SK-N-SH (cell line): ENCODE results near the gene RAVER1. TPM values are rescaled to one million over a fixed set of nuclear protein-coding genes. Genes with fewer than 3 reads are reported as not detected.

ENCODE experiments used
- CTCF ChIA-PET: fragments of 300-600, 350-600 bp; formaldehyde crosslinking; extraction: SDS; loops from one replicate; lab custom pipeline; 2021; lab: Yijun Ruan, JAX
- POLR2A ChIA-PET: fragments of 350-600 bp; sonication (Branson Sonifier 250); formaldehyde crosslinking; extraction: SDS; loops from one replicate; lab custom pipeline; 2020; ENCODE audit warnings: antibody characterized with exemption, inconsistent platforms; lab: Yijun Ruan, JAX
- DNase-seq: peaks from one replicate; pipeline ENCODE4 v3.0.0; 2012
- H2AFZ ChIP-seq: fragments of 200-600 bp; sonication (generic); 2 replicates; pipeline ENCODE4 v1.8.1; 2016; ENCODE audit warnings: antibody characterized with exemption, mild to moderate bottlenecking, low read depth
- H3F3A ChIP-seq: fragments of 200-600 bp; sonication (generic); replicated peaks from 2 replicates; pipeline ENCODE3; 2016; ENCODE audit warnings: antibody characterized with exemption, mild to moderate bottlenecking; ENCODE audit not compliant: insufficient read depth
- H3K27ac ChIP-seq, 2 experiments: fragments of 200-500 bp in 1 of 2; fragments of 200-600 bp in 1 of 2; sonication (Bioruptor generic) in 1 of 2; sonication (generic), shearing (Covaris generic) in 1 of 2; 2 replicates each; pipeline versions ENCODE4 v1.5.1 to v1.6.1; 2014 to 2016; ENCODE audit warnings: low read depth in 2 of 2, inconsistent platforms in 1 of 2, low read length in 1 of 2, mild to moderate bottlenecking in 1 of 2, mixed read lengths in 1 of 2
- H3K27me3 ChIP-seq: fragments of 200-600 bp; sonication (generic), shearing (Covaris generic); 2 replicates; pipeline ENCODE4 v1.6.1; 2016; ENCODE audit warnings: mixed run types; ENCODE audit not compliant: insufficient read depth
- H3K36me3 ChIP-seq, 2 experiments: fragments of 200-500 bp in 1 of 2; fragments of 200-600 bp in 1 of 2; sonication (Bioruptor generic) in 1 of 2; sonication (generic) in 1 of 2; replicated peaks in 1 of 2; 2 replicates each; pipeline versions ENCODE3 to v1.5.1; 2014 to 2016; ENCODE audit warnings: low read length in 1 of 2, mild to moderate bottlenecking in 1 of 2; ENCODE audit not compliant: insufficient read depth in 2 of 2, control insufficient read depth in 1 of 2
- H3K4me1 ChIP-seq, 2 experiments: fragments of 200-500 bp in 1 of 2; fragments of 200-600 bp in 1 of 2; sonication (Bioruptor generic) in 1 of 2; sonication (generic), shearing (Covaris generic) in 1 of 2; 2 replicates each; pipeline versions ENCODE4 v1.5.1 to v1.6.1; 2014 to 2016; ENCODE audit warnings: low read depth in 1 of 2, low read length in 1 of 2, mixed run types in 1 of 2; ENCODE audit not compliant: insufficient read depth in 2 of 2, control insufficient read depth in 1 of 2
- H3K4me2 ChIP-seq: fragments of 200-600 bp; sonication (generic), shearing (Covaris generic); 2 replicates; pipeline ENCODE4 v1.6.1; 2017; ENCODE audit warnings: mixed run types
- H3K4me3 ChIP-seq, 2 experiments: fragments of 200-500 bp in 1 of 2; fragments of 200-600 bp in 1 of 2; sonication (Bioruptor generic) in 1 of 2; sonication (generic), shearing (Covaris generic) in 1 of 2; 2 replicates each; pipeline versions ENCODE4 v1.5.1 to v1.8.1; 2014 to 2016; ENCODE audit warnings: low read depth in 2 of 2, inconsistent platforms in 1 of 2, low read length in 1 of 2, mild to moderate bottlenecking in 1 of 2, mixed read lengths in 1 of 2, moderate library complexity in 1 of 2
- H3K79me2 ChIP-seq: fragments of 200-600 bp; sonication (generic); 2 replicates; pipeline ENCODE4 v1.8.1; 2017; ENCODE audit warnings: mild to moderate bottlenecking; ENCODE audit not compliant: insufficient read depth
- H3K9ac ChIP-seq: fragments of 200-600 bp; sonication (generic); 2 replicates; pipeline ENCODE4 v1.6.1; 2017; ENCODE audit warnings: mixed run types
- H3K9me2 ChIP-seq: fragments of 200-600 bp; sonication (generic); 2 replicates; pipeline ENCODE4 v1.6.1; 2017; ENCODE audit warnings: mixed run types
- H3K9me3 ChIP-seq: fragments of 200-600 bp; sonication (generic); 2 replicates; pipeline ENCODE4 v1.6.1; 2017; ENCODE audit warnings: mixed run types, mild to moderate bottlenecking, moderate library complexity
- H4K20me1 ChIP-seq: fragments of 200-600 bp; sonication (generic); 2 replicates; pipeline ENCODE4 v1.6.1; 2017; ENCODE audit warnings: mild to moderate bottlenecking, mixed run types; ENCODE audit not compliant: insufficient read depth
- CHD2 ChIP-seq: fragments of 150-350 bp; IDR thresholded peaks from 2 replicates; pipeline ENCODE4 v1.6.1; 2018; ENCODE audit warnings: low read length; ENCODE audit not compliant: partially characterized antibody
- CTCF ChIP-seq: fragments of 200-600 bp; sonication (generic); IDR thresholded peaks from 2 replicates; pipeline ENCODE4 v1.6.1; 2017; ENCODE audit warnings: antibody characterized with exemption, mild to moderate bottlenecking, moderate library complexity
- ELF1 ChIP-seq: IDR thresholded peaks from 2 replicates; pipeline ENCODE4 v1.4.0; 2012
- FOSL2 ChIP-seq: IDR thresholded peaks from 2 replicates; pipeline ENCODE4 v1.4.0; 2012; ENCODE audit warnings: low read depth, mild to moderate bottlenecking, moderate library complexity, borderline replicate concordance
- FOXJ3 ChIP-seq: sonication (generic); formaldehyde crosslinking; IDR thresholded peaks from 2 replicates; pipeline ENCODE4 v1.5.1; 2020; ENCODE audit warnings: mild to moderate bottlenecking, missing genetic modification reagents
- FOXM1 ChIP-seq: IDR thresholded peaks from 2 replicates; pipeline ENCODE4 v1.4.0; 2012; ENCODE audit warnings: low read depth, mild to moderate bottlenecking
- GABPA ChIP-seq: IDR thresholded peaks from 2 replicates; pipeline ENCODE4 v1.4.0; 2012; ENCODE audit warnings: low read depth, mild to moderate bottlenecking
- GATA2 ChIP-seq: sonication (generic); formaldehyde crosslinking; IDR thresholded peaks from 2 replicates; pipeline ENCODE4 v1.5.0; 2020; ENCODE audit warnings: mild to moderate bottlenecking, missing genetic modification reagents
- MAX ChIP-seq: IDR thresholded peaks from 2 replicates; pipeline ENCODE4 v1.4.0; 2012; ENCODE audit warnings: low read depth
- MXI1 ChIP-seq: IDR thresholded peaks from 2 replicates; pipeline ENCODE4 v1.6.1; 2012; ENCODE audit warnings: mild to moderate bottlenecking, low read depth, low read length, improper control_type of control experiment
- NFIC ChIP-seq: IDR thresholded peaks from 2 replicates; pipeline ENCODE4 v1.4.0; 2012; ENCODE audit warnings: borderline replicate concordance
- NRF1 ChIP-seq: IDR thresholded peaks from 2 replicates; pipeline ENCODE4 v1.6.1; 2012; ENCODE audit warnings: low read depth, mild to moderate bottlenecking, low read length
- POLR2AphosphoS5 ChIP-seq: IDR thresholded peaks from 2 replicates; pipeline ENCODE4 v1.6.1; 2012; ENCODE audit warnings: low read depth, low read length
- RCOR1 ChIP-seq: fragments of 150-350 bp; IDR thresholded peaks from 2 replicates; pipeline ENCODE4 v1.6.1; 2017; ENCODE audit warnings: antibody characterized with exemption, low read length
- RFX5 ChIP-seq: IDR thresholded peaks from 2 replicates; pipeline ENCODE4 v1.6.1; 2012; ENCODE audit warnings: mild to moderate bottlenecking, improper control_type of control experiment, low read length
- RXRA ChIP-seq: IDR thresholded peaks from 2 replicates; pipeline ENCODE4 v1.4.0; 2012; ENCODE audit warnings: low read depth, mild to moderate bottlenecking, borderline replicate concordance
- TAF1 ChIP-seq: IDR thresholded peaks from 2 replicates; pipeline ENCODE4 v1.6.1; 2012; ENCODE audit warnings: low read depth, mild to moderate bottlenecking, low read length, moderate library complexity, borderline replicate concordance
- WGBS: methylation state at CpG from one replicate; pipeline ENCODE4 v1.1.6; 2017; ENCODE audit warnings: low lambda C conversion rate; 5-methylcytosine and 5-hydroxymethylcytosine counted together
- polyA plus RNA-seq, 3 experiments: library from polyadenylated mRNA; depleted of rRNA; stranded (reverse); fragments of >200 nt; gene quantifications; 2 replicates each; pipeline ENCODE4 v1.2.3, GENCODE V29; 2012
- TF ChIP-seq, protein P1 (sequence below): fragments of 150-350 bp; IDR thresholded peaks from 2 replicates; pipeline ENCODE4 v1.6.1; 2016; ENCODE audit warnings: mild to moderate bottlenecking, low read depth, low read length
- TF ChIP-seq, protein P2 (sequence below): IDR thresholded peaks from 2 replicates; pipeline ENCODE4 v1.4.0; 2012; ENCODE audit warnings: low read depth, borderline replicate concordance
- TF ChIP-seq, protein P3 (sequence below): fragments of 150-350 bp; IDR thresholded peaks from 2 replicates; pipeline ENCODE4 v1.6.1; 2017; ENCODE audit warnings: antibody characterized with exemption, low read length, low read depth, borderline replicate concordance
- TF ChIP-seq, protein P4 (sequence below): IDR thresholded peaks from 2 replicates; pipeline ENCODE4 v1.6.1; 2012; ENCODE audit warnings: mild to moderate bottlenecking, low read depth, low read length, moderate library complexity

Gene RAVER1
- polyA plus RNA-seq, 1 of the 3 experiments (the other 2 are of a cell fraction), result 8.2 TPM

DNA sequence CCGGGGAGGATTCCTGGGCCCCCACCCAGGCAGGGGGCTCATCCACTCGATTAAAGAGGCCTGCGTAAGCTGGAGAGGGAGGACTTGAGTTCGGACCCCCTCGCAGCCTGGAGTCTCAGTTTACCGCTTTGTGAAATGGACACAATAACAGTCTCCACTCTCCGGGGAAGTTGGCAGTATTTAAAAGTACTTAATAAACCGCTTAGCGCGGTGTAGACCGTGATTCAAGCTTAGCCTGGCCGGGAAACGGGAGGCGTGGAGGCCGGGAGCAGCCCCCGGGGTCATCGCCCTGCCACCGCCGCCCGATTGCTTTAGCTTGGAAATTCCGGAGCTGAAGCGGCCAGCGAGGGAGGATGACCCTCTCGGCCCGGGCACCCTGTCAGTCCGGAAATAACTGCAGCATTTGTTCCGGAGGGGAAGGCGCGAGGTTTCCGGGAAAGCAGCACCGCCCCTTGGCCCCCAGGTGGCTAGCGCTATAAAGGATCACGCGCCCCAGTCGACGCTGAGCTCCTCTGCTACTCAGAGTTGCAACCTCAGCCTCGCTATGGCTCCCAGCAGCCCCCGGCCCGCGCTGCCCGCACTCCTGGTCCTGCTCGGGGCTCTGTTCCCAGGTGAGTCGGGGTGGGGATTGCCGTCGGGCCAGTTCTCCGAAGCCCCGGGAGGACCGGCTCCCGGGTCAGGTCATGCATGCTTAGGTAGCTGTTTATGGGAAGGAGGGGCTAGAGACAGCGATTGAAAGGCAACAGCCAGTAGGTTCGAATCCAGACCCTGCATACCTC lies 62.5 kb downstream of the RAVER1 start, which contains the start of gene ICAM1 (continued):
- no peak for TF ChIP-seq CTCF
- TF ChIP-seq MXI1, result no peak
- TF ChIP-seq, protein P1, sequence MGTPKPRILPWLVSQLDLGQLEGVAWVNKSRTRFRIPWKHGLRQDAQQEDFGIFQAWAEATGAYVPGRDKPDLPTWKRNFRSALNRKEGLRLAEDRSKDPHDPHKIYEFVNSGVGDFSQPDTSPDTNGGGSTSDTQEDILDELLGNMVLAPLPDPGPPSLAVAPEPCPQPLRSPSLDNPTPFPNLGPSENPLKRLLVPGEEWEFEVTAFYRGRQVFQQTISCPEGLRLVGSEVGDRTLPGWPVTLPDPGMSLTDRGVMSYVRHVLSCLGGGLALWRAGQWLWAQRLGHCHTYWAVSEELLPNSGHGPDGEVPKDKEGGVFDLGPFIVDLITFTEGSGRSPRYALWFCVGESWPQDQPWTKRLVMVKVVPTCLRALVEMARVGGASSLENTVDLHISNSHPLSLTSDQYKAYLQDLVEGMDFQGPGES, result no peak
- no peak for TF ChIP-seq FOSL2
- peak; percentile 60 for TF ChIP-seq GABPA
- TF ChIP-seq NFIC, result no peak
- peak; percentile 85; the same call in 1 of the 2 replicates for TF ChIP-seq MAX
- TF ChIP-seq NRF1, result no peak
- no peak for TF ChIP-seq ELF1
- TF ChIP-seq, protein P2, sequence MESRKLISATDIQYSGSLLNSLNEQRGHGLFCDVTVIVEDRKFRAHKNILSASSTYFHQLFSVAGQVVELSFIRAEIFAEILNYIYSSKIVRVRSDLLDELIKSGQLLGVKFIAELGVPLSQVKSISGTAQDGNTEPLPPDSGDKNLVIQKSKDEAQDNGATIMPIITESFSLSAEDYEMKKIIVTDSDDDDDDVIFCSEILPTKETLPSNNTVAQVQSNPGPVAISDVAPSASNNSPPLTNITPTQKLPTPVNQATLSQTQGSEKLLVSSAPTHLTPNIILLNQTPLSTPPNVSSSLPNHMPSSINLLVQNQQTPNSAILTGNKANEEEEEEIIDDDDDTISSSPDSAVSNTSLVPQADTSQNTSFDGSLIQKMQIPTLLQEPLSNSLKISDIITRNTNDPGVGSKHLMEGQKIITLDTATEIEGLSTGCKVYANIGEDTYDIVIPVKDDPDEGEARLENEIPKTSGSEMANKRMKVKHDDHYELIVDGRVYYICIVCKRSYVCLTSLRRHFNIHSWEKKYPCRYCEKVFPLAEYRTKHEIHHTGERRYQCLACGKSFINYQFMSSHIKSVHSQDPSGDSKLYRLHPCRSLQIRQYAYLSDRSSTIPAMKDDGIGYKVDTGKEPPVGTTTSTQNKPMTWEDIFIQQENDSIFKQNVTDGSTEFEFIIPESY, result no peak
- peak; percentile 19; the same call in 1 of the 2 replicates for TF ChIP-seq RXRA
- TF ChIP-seq TAF1, result no peak
- TF ChIP-seq FOXM1, result no peak

- ChIA-PET CTCF (interaction anchor here (0.7 to 17.2 kb wide), 23 partner anchors 10 to 243 kb away, joined by 3 to 596 read pairs (median 8); partner anchors contain the start of genes CDC37, FDX2, ICAM4 and ICAM5), POLR2A (interaction anchor here (1.3 to 1.4 kb wide), 3 partner anchors 12 to 119 kb away, joined by 3 to 10 read pairs (median 4); no protein-coding TSS in a partner anchor)
- H3K4me1 ChIP-seq, result peaks cover 0 to 4% of the 10 kb centered on the region in 2 experiments; a peak in 2 of 4 replicates
- peak; percentile 39 for DNase-seq
- no peaks in the 10 kb centered on the region for H3K79me2 ChIP-seq
- H3K4me2 ChIP-seq, result peak overlapping the region; percentile 59
- peaks cover 2% of the 10 kb centered on the region for H3F3A ChIP-seq
- no peaks in the 10 kb centered on the region for H3K9me3 ChIP-seq
- H3K36me3 ChIP-seq, result no peaks in the 10 kb centered on the region
- H4K20me1 ChIP-seq, result no peaks in the 10 kb centered on the region
- no peak overlapping the region for H3K9ac ChIP-seq
- 25% methylated on average over 26 of the region's 37 CpGs for WGBS
- no peak overlapping the region for H3K27ac ChIP-seq
- peak overlapping the region; percentile 73; the same call in 1 of the 2 replicates for H2AFZ ChIP-seq
- H3K9me2 ChIP-seq, result no peaks in the 10 kb centered on the region
- H3K4me3 ChIP-seq, result peak overlapping the region; percentile 26 to 27; a peak in 3 of 4 replicates
- H3K27me3 ChIP-seq, result no peaks in the 10 kb centered on the region
- TF ChIP-seq RFX5 (no peak), CHD2 (no peak), FOXJ3 (no peak), TAF1 (no peak), RCOR1 (no peak), GATA2 (CRISPR knock-in tag) (no peak), POLR2AphosphoS5 (no peak)
- TF ChIP-seq, protein P3, sequence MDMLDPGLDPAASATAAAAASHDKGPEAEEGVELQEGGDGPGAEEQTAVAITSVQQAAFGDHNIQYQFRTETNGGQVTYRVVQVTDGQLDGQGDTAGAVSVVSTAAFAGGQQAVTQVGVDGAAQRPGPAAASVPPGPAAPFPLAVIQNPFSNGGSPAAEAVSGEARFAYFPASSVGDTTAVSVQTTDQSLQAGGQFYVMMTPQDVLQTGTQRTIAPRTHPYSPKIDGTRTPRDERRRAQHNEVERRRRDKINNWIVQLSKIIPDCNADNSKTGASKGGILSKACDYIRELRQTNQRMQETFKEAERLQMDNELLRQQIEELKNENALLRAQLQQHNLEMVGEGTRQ, result no peak
- TF ChIP-seq, protein P4, sequence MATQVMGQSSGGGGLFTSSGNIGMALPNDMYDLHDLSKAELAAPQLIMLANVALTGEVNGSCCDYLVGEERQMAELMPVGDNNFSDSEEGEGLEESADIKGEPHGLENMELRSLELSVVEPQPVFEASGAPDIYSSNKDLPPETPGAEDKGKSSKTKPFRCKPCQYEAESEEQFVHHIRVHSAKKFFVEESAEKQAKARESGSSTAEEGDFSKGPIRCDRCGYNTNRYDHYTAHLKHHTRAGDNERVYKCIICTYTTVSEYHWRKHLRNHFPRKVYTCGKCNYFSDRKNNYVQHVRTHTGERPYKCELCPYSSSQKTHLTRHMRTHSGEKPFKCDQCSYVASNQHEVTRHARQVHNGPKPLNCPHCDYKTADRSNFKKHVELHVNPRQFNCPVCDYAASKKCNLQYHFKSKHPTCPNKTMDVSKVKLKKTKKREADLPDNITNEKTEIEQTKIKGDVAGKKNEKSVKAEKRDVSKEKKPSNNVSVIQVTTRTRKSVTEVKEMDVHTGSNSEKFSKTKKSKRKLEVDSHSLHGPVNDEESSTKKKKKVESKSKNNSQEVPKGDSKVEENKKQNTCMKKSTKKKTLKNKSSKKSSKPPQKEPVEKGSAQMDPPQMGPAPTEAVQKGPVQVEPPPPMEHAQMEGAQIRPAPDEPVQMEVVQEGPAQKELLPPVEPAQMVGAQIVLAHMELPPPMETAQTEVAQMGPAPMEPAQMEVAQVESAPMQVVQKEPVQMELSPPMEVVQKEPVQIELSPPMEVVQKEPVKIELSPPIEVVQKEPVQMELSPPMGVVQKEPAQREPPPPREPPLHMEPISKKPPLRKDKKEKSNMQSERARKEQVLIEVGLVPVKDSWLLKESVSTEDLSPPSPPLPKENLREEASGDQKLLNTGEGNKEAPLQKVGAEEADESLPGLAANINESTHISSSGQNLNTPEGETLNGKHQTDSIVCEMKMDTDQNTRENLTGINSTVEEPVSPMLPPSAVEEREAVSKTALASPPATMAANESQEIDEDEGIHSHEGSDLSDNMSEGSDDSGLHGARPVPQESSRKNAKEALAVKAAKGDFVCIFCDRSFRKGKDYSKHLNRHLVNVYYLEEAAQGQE, result no peak
Measured at GRCh38 chr19:10270180-10270615, 63.1 kb downstream of the RAVER1 start.
